Measurements from ENCODE around the gene AP1G2. TPM values are rescaled to one million over a fixed set of nuclear protein-coding genes. Genes with fewer than 3 reads are reported as not detected.

Gene AP1G2
- total RNA-seq, 1 donor from 2014 or later: 40.5 TPM

DNA sequence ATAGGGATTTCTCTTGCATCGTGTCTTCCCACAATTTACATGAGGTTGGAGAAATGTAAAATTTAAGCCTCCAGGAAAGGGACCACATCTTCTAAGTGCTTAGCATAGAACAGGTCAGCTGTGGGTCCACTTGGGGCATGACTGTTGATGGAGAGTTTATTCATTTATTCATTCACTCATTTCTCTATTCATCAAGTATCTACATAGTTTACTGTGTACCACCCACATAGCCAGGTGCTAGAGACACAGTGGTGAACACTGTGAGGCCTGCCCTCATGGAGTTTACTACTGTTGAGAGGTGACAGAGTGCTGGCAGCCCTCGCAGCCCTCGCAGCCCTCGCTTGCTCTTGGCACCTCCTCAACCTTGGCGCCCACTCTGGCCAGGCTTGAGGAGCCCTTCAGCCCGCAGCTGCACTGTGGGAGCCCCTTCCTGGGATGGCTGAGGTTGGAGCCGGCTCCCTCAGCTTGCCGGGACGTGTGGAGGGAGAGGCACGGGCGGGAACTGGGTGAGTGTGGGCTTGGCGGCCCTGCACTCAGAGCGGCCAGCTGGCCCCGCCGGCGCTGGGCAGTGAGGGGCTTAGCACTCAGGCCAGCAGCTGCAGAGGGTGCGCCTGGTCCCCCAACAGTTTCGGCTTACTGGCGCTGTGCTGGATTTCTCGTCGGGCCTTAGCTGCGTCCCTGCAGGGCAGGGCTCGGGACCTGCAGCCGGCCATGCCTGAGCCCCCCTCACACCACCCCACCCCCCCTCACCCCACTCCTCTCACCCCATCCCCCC, 12.7 kb upstream of the AP1G2 start:
- H3K27me3 ChIP-seq (ENCODE audit: control insufficient read depth, insufficient read depth, low read length): peaks cover 27% of the 10 kb centered on the region
- FAIRE-seq (no peak), DNase-seq (ENCODE audit: low read depth) (no peak)
- no peak for TF ChIP-seq CTCF (IDR thresholded peaks at IDR 0.05; ENCODE audit: insufficient read depth, low read length, severe bottlenecking)
- no peak overlapping the region for H3K4me3 ChIP-seq (ENCODE audit: low read depth, low read length)
- no peaks in the 10 kb centered on the region for H3K36me3 ChIP-seq (ENCODE audit: control insufficient read depth, insufficient read depth, low read length)

DNA sequence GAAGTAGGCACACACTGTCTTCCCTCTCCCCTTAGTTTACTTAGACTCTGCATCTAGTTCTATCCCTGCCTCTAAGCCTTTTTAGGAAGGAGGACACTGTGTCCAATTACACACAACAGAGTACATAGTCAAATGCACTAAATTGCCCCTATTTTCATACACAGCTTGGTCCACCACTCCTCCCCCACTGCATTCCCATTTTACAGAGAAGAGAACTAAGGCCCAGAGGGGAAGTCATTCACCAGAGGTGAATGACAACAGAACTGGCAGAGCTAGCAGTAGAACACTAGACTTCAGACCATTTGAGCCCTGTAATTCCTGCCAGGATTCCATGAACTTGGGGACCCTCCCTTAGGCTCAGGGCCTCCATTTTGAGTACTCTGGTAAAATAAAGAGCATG, 12.1 kb upstream of the AP1G2 start:
- no peak for FAIRE-seq
- no peak for TF ChIP-seq CTCF (IDR thresholded peaks at IDR 0.05; ENCODE audit: insufficient read depth, low read length, severe bottlenecking)
- H3K4me3 ChIP-seq (ENCODE audit: low read depth, low read length): no peak overlapping the region

GRCh38 chr14:23579311-23579630, 11.7 kb upstream of the AP1G2 start:
- FAIRE-seq (no peak), DNase-seq (ENCODE audit: low read depth) (no peak)
- H3K36me3 ChIP-seq (ENCODE audit: control insufficient read depth, insufficient read depth, low read length): no peaks in the 10 kb centered on the region
- no peak overlapping the region for H3K4me3 ChIP-seq (ENCODE audit: low read depth, low read length)
- no peak for TF ChIP-seq CTCF (IDR thresholded peaks at IDR 0.05; ENCODE audit: insufficient read depth, low read length, severe bottlenecking)
- peaks cover 29% of the 10 kb centered on the region for H3K27me3 ChIP-seq (ENCODE audit: control insufficient read depth, insufficient read depth, low read length)

More for the DNA sequence above, 12.1 kb upstream of the AP1G2 start:
- Histone ChIP-seq H3K36me3 (ENCODE audit: control insufficient read depth, insufficient read depth, low read length) (no peaks in the 10 kb centered on the region), H3K27me3 (ENCODE audit: control insufficient read depth, insufficient read depth, low read length) (peaks cover 29% of the 10 kb centered on the region)
- no peak for DNase-seq (ENCODE audit: low read depth)

GRCh38 chr14:23578560-23579310, 11.1 kb upstream of the AP1G2 start, which contains the start of gene JPH4:
JPH4 (minus strand) TSS chr14:23578790; CDS start chr14:23577453, 1,337 bp downstream.
- Histone ChIP-seq H3K36me3 (ENCODE audit: control insufficient read depth, insufficient read depth, low read length) (no peaks in the 10 kb centered on the region), H3K27me3 (ENCODE audit: control insufficient read depth, insufficient read depth, low read length) (peaks cover 29% of the 10 kb centered on the region), H3K4me3 (ENCODE audit: low read depth, low read length) (no peak within 1 kb of the TSS)
- no peak for DNase-seq (ENCODE audit: low read depth)
- no peak for FAIRE-seq
- no peak for TF ChIP-seq CTCF (IDR thresholded peaks at IDR 0.05; ENCODE audit: insufficient read depth, low read length, severe bottlenecking)

- FAIRE-seq (no peak), DNase-seq (ENCODE audit: low read depth) (no peak)
- Histone ChIP-seq H3K27me3 (ENCODE audit: control insufficient read depth, insufficient read depth, low read length) (peaks cover 29% of the 10 kb centered on the region), H3K36me3 (ENCODE audit: control insufficient read depth, insufficient read depth, low read length) (no peaks in the 10 kb centered on the region), H3K4me3 (ENCODE audit: low read depth, low read length) (no peak overlapping the region)
- TF ChIP-seq CTCF (IDR thresholded peaks at IDR 0.05; ENCODE audit: insufficient read depth, low read length, severe bottlenecking): no peak
Observed at GRCh38 chr14:23577710-23578392, 10.3 kb upstream of the AP1G2 start.
